Panc1 (cell line): ENCODE measurements around the gene COG7. TPM values are rescaled to one million over a fixed set of nuclear protein-coding genes. Genes with fewer than 3 reads are reported as not detected.

Experiments used
- ATAC-seq: fragments of 200-7000 bp; cut with Tn5 transposase; 2 replicates; pipeline ENCODE4 v1.9.1; 2020; ENCODE audit warnings: mild to moderate bottlenecking, moderate library complexity
- BruUV-seq: library from RNA; stranded (reverse); fragments of 400-500 nt; replicated peaks from 2 replicates; lab custom pipeline; 2021; lab: Mats Ljungman, UMichigan
- CTCF ChIA-PET: fragments of 300-600 bp; sonication (Branson Sonifier 250); formaldehyde crosslinking; loops from one replicate; lab custom pipeline; 2022; ENCODE audit warnings: antibody characterized with exemption; lab: Charles Lee
- POLR2A ChIA-PET: fragments of 300-600 bp; sonication (Branson Sonifier 250); formaldehyde crosslinking; loops from one replicate; lab custom pipeline; 2022; ENCODE audit warnings: antibody characterized with exemption; lab: Charles Lee
- DNase-seq: peaks from one replicate; pipeline ENCODE4 v3.0.0-alpha.2; 2010; ENCODE audit warnings: low read depth, low spot score
- H3K27ac ChIP-seq: 2 replicates; pipeline ENCODE4 v1.5.1; 2011; ENCODE audit warnings: mild to moderate bottlenecking, low read length, inconsistent platforms
- H3K27me3 ChIP-seq: fragments of 200-500 bp; sonication (Bioruptor generic); 2 replicates; pipeline ENCODE4 v1.6.0; 2014; ENCODE audit warnings: low read length, inconsistent platforms; ENCODE audit not compliant: control insufficient read depth, insufficient read depth
- H3K36me3 ChIP-seq: fragments of 200-500 bp; sonication (Bioruptor generic); 2 replicates; pipeline ENCODE4 v1.5.1; 2014; ENCODE audit warnings: inconsistent platforms, mild to moderate bottlenecking, low read length, moderate library complexity; ENCODE audit not compliant: control insufficient read depth, insufficient read depth
- H3K4me1 ChIP-seq: 2 replicates; pipeline ENCODE4 v1.5.1; 2011; ENCODE audit warnings: inconsistent platforms, mild to moderate bottlenecking, low read length, moderate library complexity; ENCODE audit not compliant: control insufficient read depth, insufficient read depth
- H3K4me3 ChIP-seq, 2 experiments: 2 replicates each; pipeline ENCODE4 v1.5.1; 2011 to 2012; ENCODE audit warnings: low read depth in 2 of 2, low read length in 2 of 2, mild to moderate bottlenecking in 2 of 2, inconsistent platforms in 1 of 2, moderate library complexity in 1 of 2
- H3K9me3 ChIP-seq: fragments of 200-500 bp; sonication (Bioruptor generic); 2 replicates; pipeline ENCODE4 v1.5.1; 2014; ENCODE audit warnings: low read depth, mild to moderate bottlenecking, inconsistent platforms, low read length, moderate library complexity; ENCODE audit not compliant: control insufficient read depth, insufficient read depth
- POLR2AphosphoS5 ChIP-seq: IDR thresholded peaks from 2 replicates; pipeline ENCODE4 v1.6.1; 2012; ENCODE audit warnings: mild to moderate bottlenecking, low read depth, low read length, moderate library complexity
- SIN3A ChIP-seq: IDR thresholded peaks from 2 replicates; pipeline ENCODE4 v1.6.1; 2012; ENCODE audit warnings: low read depth, mild to moderate bottlenecking, low read length, moderate library complexity, borderline replicate concordance; ENCODE audit not compliant: insufficient read depth
- TCF7L2 ChIP-seq: IDR thresholded peaks from 2 replicates; pipeline ENCODE4 v1.6.1; 2011; ENCODE audit warnings: mild to moderate bottlenecking, low read depth, low read length, inconsistent platforms
- in situ Hi-C: cut with HindIII; loops from 2 replicates; pipeline ENCODE4 v1.10.0; 2016; ENCODE audit warnings: low sequenced_read_pairs, low pct_unique_long_range_greater_than_20kb
- intact Hi-C: fragments of 100-400 bp; cut with micrococcal nuclease; formaldehyde crosslinking; loops from one replicate; pipeline ENCODE4 v1.10.0; 2022; ENCODE audit not compliant: unreplicated experiment
- total RNA-seq: library from RNA; stranded (reverse); gene quantifications from one replicate; pipeline ENCODE4 v1.2.1, GENCODE V29; 2021; ENCODE audit not compliant: unreplicated experiment
- TF ChIP-seq, protein P1 (sequence below): fragments of 450-650 bp; IDR thresholded peaks from 2 replicates; pipeline ENCODE4 v1.5.1; 2017; ENCODE audit warnings: mild to moderate bottlenecking
- TF ChIP-seq, protein P2 (sequence below), 2 experiments: IDR thresholded peaks; 2 replicates each; pipeline ENCODE4 v1.6.1; 2011 to 2012; ENCODE audit warnings: low read depth in 2 of 2, control low read depth in 1 of 2, low read length in 1 of 2, mild to moderate bottlenecking in 1 of 2, moderate library complexity in 1 of 2; ENCODE audit not compliant: insufficient read depth in 1 of 2

Gene COG7
- total RNA-seq, 1 experiment from 2014 or later, result 25.3 TPM

DNA sequence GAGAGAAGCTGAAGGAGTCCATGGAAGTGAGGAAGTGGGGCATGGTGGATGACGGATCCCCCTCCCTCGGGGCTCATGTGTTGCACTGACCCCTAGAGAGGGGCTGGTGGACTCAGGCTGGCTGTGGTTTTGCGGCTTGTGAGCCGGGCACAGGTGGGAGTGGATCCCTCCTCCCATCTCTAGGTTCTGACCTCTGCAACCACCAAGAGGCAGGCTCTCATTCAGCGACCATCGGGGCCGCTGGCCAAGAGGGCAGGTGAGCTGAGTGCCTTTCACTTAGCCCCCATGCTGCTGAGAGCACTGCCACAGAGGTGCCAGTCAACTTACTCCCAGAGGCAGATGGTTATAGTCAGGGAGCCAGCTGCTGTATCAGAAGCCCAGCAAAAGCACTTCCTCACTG is 83.6 kb downstream of the COG7 start:
- in situ Hi-C loops, result no loop called here
- intact Hi-C loops, result no loop called here
- H3K4me3 ChIP-seq, result no peak overlapping the region
- ATAC-seq, result no peak
- CTCF ChIA-PET, result no interaction called here
- peaks cover 9% of the 10 kb centered on the region for H3K4me1 ChIP-seq
- H3K27ac ChIP-seq, result no peak overlapping the region
- no peaks in the 10 kb centered on the region for H3K36me3 ChIP-seq
- TF ChIP-seq, protein P1, sequence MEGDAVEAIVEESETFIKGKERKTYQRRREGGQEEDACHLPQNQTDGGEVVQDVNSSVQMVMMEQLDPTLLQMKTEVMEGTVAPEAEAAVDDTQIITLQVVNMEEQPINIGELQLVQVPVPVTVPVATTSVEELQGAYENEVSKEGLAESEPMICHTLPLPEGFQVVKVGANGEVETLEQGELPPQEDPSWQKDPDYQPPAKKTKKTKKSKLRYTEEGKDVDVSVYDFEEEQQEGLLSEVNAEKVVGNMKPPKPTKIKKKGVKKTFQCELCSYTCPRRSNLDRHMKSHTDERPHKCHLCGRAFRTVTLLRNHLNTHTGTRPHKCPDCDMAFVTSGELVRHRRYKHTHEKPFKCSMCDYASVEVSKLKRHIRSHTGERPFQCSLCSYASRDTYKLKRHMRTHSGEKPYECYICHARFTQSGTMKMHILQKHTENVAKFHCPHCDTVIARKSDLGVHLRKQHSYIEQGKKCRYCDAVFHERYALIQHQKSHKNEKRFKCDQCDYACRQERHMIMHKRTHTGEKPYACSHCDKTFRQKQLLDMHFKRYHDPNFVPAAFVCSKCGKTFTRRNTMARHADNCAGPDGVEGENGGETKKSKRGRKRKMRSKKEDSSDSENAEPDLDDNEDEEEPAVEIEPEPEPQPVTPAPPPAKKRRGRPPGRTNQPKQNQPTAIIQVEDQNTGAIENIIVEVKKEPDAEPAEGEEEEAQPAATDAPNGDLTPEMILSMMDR, result no peak
- TF ChIP-seq SIN3A (no peak), POLR2AphosphoS5 (no peak), TCF7L2 (no peak)
- TF ChIP-seq, protein P2, sequence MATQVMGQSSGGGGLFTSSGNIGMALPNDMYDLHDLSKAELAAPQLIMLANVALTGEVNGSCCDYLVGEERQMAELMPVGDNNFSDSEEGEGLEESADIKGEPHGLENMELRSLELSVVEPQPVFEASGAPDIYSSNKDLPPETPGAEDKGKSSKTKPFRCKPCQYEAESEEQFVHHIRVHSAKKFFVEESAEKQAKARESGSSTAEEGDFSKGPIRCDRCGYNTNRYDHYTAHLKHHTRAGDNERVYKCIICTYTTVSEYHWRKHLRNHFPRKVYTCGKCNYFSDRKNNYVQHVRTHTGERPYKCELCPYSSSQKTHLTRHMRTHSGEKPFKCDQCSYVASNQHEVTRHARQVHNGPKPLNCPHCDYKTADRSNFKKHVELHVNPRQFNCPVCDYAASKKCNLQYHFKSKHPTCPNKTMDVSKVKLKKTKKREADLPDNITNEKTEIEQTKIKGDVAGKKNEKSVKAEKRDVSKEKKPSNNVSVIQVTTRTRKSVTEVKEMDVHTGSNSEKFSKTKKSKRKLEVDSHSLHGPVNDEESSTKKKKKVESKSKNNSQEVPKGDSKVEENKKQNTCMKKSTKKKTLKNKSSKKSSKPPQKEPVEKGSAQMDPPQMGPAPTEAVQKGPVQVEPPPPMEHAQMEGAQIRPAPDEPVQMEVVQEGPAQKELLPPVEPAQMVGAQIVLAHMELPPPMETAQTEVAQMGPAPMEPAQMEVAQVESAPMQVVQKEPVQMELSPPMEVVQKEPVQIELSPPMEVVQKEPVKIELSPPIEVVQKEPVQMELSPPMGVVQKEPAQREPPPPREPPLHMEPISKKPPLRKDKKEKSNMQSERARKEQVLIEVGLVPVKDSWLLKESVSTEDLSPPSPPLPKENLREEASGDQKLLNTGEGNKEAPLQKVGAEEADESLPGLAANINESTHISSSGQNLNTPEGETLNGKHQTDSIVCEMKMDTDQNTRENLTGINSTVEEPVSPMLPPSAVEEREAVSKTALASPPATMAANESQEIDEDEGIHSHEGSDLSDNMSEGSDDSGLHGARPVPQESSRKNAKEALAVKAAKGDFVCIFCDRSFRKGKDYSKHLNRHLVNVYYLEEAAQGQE (IDR thresholded peaks at IDR 0.05; ENCODE audit: insufficient read depth in 1 of 2, low read depth in 2 of 2, low read length in 1 of 2), result no peak
- DNase-seq, result no peak
- POLR2A ChIA-PET, result interaction anchor here (0.5 kb wide), 1 partner anchor 13 kb away, joined by 3 read pairs; no protein-coding TSS in a partner anchor
- no peaks in the 10 kb centered on the region for H3K9me3 ChIP-seq
- H3K27me3 ChIP-seq, result no peaks in the 10 kb centered on the region
- BruUV-seq, result no TSS peak

DNA sequence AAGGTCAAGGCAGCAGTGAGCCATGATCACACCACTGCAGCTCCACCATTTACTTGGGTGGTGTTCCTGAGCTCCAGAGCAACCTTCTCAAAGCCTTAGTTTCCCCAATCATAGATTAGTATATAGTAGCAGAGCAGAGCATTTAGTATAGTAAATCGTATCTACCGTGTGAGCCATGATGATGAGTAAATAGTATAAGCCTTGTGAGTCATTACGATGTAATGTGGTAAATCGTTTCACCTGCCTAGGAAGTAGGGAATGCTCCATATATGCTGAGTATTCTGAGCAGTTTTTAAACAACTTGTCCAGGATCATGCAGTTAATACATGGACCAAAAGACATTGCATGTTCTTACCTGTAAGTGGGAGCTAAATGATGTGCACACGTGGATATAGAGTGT is 84.5 kb downstream of the COG7 start:
- in situ Hi-C loops, result no loop called here
- no TSS peak for BruUV-seq
- intact Hi-C loops, result no loop called here

More for the DNA sequence above, 84.5 kb downstream of the COG7 start:
- CTCF ChIA-PET, result no interaction called here
- Histone ChIP-seq H3K27me3 (no peaks in the 10 kb centered on the region), H3K27ac (no peak overlapping the region), H3K9me3 (no peaks in the 10 kb centered on the region), H3K36me3 (no peaks in the 10 kb centered on the region), H3K4me3 (no peak overlapping the region), H3K4me1 (peaks cover 9% of the 10 kb centered on the region)
- POLR2A ChIA-PET, result no interaction called here
- DNase-seq (peak; percentile 22), ATAC-seq (peak; percentile 80)
- no peak for TF ChIP-seq POLR2AphosphoS5
- TF ChIP-seq TCF7L2, result no peak
- TF ChIP-seq, protein P2 (IDR thresholded peaks at IDR 0.05; ENCODE audit: insufficient read depth in 1 of 2, low read depth in 2 of 2, low read length in 1 of 2), result no peak
- TF ChIP-seq, protein P1, result no peak
- TF ChIP-seq SIN3A, result no peak
